GM18498 (cell line): Measurements from ENCODE around the gene ETV3L.
"Not testable (repeated sequence)": the region's sequence is repeated elsewhere in the genome, so short reads cannot be mapped to it uniquely, and the experiment has no call there.

Experiments
- ATAC-seq: cut with Tn5 transposase; IDR thresholded peaks from one replicate; pipeline ENCODE4 v1.9.1; 2021; ENCODE audit warnings: mild to moderate bottlenecking, moderate library complexity; ENCODE audit not compliant: unreplicated experiment

Gene ETV3L

DNA sequence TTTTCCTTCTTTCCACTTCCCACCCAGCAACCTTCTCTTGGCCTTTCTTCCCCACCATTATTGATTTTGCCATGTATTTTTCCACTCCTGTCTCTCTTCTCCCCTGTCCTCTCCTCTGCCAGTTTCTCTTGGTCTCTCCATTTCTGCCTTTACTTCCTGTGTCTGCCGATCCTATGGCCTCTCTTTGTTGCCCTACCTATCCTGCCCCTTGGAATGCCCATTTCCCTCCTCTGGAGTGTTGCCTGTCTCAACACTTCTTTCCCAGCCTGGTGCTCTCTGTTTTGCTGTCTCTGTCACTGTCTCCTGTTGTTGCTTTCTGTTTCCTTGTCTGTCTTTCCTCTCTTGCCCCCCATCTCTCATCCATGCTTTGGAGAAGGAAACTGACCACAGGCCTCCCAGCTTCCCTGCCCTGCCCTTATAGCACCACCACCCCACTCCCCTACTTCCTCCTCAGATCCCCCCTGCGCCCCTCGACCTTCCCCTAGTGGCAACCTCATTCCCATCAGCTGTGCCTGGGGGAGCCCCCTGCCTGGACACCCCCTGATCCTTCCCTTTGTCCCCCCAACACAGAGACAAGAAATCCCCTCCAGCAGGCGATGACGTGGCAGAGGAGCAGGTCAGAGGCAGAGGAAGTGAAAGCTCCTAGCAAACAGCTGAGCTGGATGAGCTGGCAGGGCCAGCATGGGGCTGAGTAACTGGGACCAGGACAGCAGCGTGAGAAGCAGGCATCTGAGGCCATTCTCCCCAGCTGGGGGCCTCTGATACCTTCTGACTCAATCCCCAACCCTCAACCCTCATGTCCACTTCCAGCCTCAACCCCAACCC lies 6.6 kb upstream of the ETV3L start:
- ATAC-seq: peak; percentile 87

DNA sequence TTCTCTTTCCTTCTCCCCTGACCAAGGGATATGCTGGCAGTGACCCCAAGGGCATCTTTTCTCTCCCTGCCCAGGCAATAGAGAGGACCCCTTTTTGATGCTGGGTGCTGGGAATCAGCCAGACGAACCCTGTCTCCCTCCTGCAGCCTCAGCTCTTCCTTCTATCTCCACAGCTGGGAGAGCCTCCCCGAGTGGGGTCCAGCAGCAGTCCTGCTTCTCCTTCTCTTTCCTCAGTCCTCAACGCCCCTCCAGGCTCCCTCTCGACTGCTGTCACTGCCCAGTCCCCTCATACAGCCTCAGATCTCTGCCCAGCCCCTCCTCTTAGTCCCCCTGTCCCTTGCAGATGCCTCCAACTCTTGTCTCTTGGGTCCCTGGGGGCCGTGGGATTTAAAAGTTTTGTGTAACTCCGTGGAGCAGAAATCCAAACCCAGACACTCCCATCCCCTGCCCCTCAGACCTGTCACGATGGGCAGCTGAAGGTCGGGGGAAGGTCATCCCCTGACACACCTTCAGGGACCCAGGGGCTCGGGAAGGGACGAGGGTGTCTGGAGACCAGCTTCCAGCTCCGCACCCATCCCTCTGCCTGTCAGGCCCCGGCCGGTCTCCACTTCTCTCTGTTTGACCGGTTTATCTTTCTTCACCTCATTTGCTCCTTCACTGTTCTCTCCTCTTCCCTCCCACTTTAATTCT lies 5.8 kb upstream of the ETV3L start:
- no peak for ATAC-seq

DNA sequence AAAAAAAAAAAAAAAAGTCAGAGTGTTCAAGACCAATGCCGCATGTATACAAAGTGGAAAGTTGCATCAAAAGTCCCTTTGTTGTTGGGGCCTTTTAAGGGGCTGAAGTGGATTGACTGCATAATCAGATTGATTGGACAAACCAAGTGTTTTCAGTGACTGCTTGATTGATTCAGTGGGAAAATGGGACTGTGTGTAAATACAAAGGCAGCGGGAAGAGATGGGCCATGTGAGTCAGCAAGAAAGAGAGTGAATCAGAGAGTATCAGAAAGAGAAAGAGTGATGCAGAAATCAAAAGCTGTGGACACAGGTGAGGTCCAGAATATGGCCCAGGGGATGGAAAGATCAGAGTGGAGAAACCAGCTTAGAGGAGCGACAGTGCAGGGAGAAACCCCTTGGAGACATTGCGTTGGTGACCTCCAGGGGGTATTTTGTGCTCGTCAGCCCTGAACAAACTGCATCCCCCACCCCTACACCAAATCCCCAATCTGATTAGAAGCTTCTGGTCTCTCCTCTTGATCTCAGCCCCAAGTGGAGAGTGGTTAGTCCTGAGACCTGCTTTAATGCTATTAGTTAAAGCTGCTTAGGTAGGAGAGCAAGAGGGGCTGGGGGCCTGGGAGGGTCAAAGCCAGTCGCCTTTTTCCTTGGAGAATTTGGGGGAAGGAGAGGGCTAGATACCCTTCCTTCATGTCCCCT lies 5.1 kb upstream of the ETV3L start:
- ATAC-seq: no peak

DNA sequence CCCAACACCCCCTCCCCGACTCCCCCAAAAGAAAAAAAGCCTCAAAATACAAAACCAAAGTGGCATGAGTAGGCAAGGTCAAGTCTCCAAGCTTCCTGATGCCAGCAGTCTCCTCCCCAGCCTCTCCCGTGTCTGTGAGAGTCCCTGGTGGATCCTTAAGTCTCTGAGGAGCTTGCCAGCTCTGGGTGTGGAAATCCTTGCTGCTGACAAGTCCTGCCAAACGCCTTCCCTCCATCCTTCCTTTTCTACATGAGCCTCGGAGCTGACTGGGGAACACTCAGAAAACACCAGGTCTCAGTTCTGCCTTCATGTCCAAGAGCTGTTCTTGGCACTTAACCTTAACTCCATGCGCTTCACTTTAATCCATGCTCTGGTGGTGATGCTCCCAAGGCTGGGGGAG lies 3.7 kb upstream of the ETV3L start:
- no peak for ATAC-seq

DNA sequence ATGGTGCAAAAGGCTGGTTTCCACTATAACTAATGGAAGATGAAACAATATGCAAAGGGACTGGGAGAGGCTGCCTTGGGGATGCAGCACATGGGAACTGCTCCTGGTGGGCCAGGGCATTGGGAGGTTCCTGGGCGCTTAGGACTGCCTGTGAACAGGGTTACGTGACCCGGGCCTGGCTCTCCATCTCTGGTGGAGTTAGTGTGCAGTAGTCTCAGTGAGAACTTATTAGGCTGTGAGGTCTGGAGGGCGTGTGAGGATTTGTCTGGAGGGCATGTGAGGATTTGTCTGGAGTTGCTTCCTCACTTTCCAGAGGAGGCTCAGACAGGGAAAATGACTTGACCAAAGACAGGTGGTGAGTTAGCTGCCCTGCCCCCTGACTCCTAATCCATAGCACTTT lies 1.5 kb upstream of the ETV3L start:
- no peak for ATAC-seq

DNA sequence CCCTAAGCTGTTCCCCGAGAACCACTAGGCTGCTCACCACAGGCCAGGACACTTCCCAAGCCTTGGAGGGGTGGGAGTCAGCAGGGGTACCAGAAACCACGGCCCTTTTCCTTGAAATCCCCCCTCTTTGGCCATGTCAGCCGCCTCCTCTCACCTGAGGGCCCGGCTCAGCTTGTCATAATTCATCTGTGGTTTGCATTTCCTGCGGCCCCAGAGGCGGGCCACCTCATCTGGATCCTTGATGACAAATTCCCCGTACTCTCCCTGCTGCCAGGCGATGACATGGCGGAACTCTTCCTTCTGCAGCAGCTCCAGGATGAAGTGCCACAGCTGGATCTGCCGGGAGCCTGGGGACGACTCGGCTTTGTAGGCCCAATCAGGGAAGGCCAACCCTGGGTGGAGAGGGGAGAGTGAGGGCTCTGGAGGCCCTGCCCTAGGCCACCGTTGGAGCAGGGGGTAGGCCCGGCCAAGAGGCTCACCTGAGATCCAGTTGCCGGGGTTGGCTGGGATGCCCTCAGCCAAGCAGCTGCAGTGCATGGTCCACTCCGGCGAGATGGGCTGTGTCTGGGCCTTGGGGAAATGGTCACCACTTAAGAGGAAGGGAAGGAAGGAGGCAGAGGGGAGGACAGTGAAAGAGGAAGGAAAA lies 498 bp downstream of the ETV3L start:
- not testable (repeated sequence) for ATAC-seq

DNA sequence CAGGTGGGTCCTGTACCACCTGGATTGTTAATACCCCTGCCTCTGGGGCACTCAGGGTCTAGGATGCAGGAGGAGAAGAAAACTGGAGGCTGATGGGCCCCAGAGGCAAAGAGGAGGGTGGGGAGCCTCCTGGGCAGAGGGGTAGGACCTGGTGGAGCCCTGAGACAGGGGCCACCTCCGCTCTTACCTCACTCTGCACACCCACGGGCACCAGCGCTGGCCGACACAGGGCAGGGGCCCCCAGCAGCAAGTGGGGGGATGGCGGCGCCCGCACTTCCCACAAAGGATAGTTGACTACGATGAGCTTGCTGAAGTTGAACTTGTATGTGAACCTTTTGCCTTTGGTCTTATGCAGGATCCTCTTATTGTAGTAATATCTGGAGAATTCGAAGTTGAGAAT lies 1.1 kb downstream of the ETV3L start:
- no peak for ATAC-seq

DNA sequence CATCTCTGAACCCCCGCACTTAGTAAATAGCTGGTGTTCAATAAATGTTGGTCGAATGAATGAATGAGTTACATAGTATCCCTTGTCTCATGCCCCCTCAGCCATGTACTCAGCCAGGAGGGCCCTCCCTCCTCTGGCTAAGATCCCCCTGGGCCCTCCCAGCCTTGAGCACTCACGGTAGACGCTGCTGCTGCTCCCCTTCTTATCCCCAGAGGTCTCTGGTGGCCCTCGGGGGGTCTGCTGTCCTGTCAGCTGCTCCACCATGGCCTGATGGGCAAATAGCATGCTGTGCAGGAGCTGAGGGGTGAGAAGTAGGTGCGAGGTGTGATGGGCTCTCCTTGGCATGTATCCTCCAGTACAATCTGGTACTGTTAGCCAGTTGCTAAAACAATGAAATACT lies 1.9 kb downstream of the ETV3L start:
- no peak for ATAC-seq

DNA sequence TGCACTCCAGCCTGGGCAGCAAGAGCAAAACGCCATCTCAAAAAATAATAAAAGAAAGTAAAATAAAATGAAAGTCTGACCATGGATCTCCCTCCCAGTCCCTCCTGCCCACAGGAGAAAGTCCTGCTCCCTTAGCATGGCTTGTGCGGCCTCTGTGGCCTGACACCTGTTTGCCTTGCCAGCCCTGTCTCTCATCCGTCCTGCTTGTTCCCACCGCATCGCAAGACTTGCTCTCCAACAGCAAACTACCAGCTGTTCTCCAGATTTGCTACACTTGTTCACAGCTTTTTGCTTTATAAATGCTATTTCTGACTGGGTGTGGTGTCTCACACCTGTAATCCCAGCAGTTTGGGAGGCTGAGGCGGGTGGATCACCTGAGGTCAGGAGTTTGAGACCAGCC lies 2.7 kb downstream of the ETV3L start:
- ATAC-seq: no peak

DNA sequence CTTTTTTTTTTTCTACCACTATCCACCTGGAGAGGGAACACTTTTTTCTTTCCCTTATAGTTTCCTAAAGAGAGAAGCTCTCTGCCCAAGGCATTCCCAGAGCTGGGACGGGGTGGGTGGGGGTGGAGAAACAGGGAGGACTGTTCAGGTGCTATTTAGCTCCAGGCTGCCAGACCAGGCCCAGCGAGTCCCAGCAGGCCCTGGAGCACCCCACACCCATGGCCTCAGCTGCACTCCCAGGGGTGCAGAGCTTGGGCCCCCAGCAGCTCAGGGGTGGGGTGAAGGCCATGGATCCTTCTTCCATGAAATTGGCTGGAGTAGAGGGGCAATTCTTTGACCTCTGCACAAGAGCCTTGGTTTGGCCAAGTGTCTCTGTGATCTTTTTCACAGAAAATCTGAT lies 4.1 kb downstream of the ETV3L start:
- ATAC-seq: no peak

DNA sequence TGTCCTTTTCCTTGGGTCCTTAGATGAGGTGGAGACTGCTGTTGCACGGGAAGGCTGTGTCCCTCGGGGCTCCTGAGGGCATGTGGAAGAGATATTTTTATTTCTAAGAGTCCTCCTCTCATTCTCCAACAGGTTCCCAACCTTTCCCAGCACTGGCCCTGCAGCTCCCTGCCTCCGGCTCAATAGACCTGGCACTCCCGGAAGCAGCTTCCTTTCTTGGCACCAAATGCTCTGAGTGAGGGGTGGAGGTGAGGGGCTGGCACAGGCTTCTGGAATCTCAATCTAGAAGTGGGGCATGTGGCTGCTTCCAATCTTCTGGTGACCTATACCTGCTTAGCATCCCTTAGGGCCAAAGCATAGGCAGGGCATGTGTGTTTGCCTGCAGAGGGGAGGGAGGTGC lies 4.5 kb downstream of the ETV3L start:
- ATAC-seq: no peak

DNA sequence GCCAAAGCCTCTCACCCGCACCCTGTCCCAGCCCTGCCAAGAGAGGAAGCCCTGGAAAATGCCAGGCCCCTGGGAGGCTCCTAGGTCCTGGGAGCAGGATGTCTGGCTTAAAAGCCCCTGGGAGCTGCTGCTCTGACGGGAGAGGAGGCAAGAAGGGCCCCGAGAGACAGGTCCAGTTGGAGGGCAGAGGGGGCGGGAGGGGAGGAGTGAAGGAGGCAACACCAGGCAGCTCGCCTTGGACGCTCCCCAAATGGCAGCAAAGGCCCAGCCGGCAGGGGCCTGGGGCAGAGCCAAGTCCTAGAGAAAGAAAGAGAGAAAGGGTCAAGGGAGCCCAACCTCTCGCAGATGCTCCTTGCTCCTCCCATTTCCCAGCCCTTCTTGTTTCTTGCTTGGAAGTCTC lies 6.8 kb downstream of the ETV3L start:
- no peak for ATAC-seq

DNA sequence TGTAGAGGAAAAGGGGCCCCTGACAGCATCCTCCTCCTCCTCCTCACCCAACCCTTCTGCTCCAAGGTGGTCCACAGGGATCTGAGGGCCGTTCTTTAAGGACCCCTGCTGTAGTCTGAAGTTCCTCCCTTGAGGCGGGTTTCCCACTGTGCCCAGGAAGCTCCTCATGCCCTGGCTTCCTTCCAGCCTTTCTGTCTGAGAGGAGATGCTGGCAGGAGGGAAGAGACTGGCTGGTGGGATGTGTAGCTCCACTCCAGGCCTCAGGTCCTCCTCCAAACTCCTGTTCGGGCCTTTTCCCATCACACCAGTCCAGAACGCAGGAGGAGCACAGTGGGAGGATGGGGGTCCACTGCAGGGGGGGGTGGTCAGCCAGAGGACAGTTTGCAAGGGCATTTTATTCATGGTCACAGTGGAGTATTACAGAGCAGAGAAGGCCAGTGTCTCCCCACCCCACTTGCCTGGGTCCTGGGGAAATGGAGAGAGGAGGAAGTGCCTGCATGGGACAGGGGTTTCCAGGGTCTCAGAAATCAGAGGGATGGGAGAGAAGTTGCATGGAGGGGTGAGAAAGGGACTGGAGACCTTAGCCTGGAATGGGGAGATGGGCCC lies 7.8 kb downstream of the ETV3L start:
- ATAC-seq: no peak

DNA sequence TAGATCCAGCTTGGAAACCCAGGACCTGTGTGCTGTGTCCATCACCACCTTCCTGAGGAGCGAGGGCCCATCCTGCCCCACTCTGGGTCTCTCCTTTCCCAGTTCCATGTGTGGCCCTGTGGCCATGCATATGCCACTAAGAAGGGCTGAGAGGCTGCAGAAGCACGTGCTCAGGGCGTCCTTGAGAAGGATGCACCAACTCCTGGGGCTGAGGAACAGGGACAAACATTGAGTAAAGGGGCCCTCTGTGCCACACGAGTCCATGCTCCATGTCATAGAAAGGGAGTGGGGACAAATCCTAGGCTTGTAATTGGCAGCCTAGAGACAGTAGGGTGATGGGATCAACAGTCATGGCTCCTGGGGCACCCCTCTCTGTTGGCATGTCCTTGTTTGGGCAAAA lies 8.4 kb downstream of the ETV3L start:
- ATAC-seq: no peak

DNA sequence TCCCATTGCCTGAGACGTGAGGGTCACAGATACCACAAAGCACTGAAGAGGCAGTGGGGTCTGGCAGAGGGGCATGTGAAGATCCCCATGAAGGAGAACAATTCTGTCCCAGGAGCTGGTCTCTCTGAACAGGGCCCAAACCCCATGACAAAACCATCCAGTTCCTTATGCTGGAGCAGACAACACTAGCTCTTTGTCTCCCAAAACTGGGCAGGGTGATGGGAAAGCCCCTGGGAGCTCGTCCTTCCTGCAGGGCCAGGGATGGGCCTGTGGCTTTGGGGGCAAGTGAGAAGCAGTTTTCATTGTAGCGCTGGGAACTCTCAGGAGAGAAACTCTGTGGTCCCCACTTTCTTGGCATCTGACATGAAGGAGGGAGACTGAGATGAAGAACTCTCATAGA lies 8.8 kb downstream of the ETV3L start:
- no peak for ATAC-seq

DNA sequence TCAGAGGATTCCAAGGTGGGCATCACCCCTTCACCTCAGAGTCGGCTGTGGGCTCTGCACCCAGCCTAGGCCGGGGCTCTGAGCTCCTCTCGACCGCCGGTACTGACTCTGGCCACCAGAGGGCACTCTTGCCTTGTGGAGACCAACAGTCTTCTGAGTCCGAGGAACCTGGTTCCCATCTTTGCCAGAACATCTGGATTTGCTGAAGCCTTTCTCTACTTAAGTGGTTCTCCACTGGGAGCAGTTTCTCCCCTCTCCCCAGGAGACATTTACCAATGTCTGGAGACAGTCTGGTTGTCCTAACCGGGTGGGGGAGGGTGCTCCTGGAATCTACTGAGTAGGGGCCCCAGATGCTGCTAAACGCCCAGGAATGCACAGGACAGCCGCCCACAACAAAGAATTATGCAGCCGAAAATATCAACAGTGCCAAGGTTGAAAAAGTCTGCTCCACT lies 9.4 kb downstream of the ETV3L start:
- ATAC-seq: peak; percentile 44

DNA sequence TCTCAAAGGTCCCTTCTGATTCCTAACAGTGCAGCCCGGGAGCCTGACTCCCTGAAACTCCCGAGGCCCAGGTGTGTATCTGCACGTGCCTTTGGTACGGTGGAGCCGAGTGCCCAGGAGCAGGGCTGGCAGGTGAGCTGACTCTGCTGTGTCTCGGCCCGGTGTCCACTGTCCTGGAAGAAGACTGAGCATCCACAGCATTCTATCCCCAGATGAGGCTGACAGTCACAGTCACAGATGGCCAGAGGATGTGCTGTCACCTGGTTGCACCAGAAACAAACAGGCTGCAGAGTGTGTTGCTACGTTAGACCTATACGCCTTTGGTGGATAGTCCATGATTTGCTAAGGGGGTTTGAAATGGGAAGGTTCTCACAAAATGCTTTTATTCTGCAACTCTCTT lies 9.8 kb downstream of the ETV3L start:
- no peak for ATAC-seq

DNA sequence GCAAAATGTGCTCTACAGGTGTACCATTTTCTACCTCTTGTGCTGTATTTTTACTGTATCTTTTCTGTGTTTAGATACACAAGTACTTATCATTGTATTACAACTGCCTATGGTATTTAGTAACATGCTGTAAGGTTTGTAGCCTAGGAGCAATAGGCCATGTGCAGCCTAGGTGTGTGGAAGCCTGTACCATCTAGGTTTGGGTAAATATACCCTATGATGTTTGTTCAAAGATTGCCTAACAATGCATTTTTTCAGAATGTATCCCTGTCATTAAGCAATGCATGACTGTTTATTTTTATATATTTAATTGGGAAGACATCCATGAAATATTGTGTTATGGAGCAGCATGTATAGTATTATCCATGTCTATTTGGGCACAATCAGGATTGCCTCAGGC lies 11.0 kb downstream of the ETV3L start:
- ATAC-seq: no peak

DNA sequence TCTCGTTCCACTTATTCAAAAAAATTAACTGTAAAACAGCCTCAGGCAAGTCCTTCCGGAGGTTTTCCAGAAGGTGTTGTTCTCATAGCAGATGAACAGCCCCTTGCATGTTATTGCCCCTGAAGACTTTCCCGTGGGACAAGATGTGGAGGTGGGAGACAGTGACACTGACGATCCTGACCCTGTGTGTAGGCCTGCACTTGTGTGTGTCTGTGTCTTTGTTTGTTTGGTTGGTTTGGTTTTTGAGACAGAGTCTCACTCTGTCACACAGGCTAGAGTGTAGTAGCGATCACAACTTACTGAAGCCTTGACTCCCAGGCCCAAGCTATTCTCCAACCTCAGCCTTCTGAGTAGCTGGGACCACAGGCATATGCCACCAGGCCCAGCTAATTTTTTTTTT lies 12.6 kb downstream of the ETV3L start:
- no peak for ATAC-seq

DNA sequence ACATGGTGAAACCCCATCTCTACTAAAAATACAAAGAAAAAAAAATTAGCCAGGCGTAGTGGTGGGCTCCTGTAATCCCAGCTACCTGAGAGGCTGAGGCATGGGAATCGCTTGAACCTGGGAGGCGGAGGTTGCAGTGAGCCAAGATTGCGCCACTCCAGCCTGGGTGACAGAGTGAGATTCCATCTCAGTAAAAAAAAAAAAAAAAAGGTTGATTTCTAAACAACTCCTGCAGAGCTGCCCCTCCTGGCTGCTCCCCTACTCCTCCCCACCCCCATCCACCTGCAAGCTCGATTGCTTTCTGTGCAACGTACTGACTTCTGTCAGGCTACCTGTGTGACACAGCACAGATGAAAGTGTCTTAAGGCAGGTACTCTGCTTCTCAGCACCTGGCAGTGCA lies 13.3 kb downstream of the ETV3L start:
- no peak for ATAC-seq

DNA sequence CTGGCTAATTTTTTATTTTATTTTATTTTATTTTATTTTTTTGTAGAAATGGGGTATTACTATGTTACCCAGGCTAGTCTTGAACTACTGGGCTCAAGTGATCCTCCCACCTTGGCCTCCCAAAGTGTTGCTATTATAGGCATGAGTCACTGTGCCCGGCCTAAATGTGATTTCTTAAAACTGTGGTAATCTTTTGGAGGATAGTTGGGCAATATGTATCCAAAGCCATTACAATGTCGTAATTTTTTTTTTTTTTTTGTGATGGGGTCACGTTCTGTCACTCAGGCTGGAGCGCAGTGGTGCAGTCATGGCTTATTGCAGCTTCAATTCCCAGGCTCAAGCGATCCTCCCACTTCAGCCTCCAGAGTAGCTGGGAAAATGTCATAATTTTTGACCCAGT lies 14.2 kb downstream of the ETV3L start:
- no peak for ATAC-seq
